T-helper 22 cell (primary cell): ENCODE measurements around the gene TUBE1.

ENCODE experiments used
- DNase-seq: peaks from one replicate; pipeline ENCODE4 v3.0.0-alpha.2; 2020; ENCODE audit warnings: low read depth

Gene TUBE1

GRCh38 chr6:112033791-112034615 lies 53.3 kb downstream of the TUBE1 start:
- DNase-seq, result no peak

- no peak for DNase-seq
These were observed 54.6 kb downstream of the TUBE1 start for GRCh38 chr6:112032728-112033127.

GRCh38 chr6:112031960-112032359 lies 55.3 kb downstream of the TUBE1 start:
- DNase-seq, result no peak

DNA sequence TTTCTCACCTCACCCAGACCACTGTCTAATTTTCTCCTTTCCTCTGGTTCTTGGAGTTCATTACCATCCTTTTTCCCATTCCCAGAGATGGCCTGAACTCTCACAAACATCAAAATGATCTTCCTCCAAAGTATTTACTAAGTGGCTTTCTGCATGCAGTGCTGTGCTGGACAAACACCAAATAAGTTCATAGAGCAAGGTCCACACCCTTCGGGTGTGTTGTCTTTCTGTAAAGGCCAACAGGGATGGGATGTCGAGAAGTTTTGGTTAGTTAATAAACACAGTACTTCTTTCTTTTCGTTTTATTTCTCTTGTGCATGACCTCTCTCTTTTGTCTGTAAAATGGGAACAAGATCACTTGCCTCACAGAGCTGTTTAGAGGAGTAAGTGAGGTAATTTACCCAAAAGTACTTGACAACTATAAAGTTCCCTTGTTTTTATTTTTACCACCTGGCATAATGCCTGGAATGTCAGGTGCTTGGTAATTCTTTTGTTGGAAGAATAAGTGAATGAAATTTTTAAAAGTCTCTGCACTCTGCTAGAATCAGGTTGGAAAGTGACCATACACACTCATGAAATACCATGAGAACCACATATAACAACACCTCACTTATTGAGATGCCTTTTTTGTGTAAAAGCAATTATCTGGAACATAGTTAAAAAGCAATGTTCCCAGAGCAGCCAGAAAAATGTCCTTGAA lies 56.2 kb downstream of the TUBE1 start:
- no peak for DNase-seq

GRCh38 chr6:112030206-112030960 lies 56.9 kb downstream of the TUBE1 start:
- no peak for DNase-seq

DNA sequence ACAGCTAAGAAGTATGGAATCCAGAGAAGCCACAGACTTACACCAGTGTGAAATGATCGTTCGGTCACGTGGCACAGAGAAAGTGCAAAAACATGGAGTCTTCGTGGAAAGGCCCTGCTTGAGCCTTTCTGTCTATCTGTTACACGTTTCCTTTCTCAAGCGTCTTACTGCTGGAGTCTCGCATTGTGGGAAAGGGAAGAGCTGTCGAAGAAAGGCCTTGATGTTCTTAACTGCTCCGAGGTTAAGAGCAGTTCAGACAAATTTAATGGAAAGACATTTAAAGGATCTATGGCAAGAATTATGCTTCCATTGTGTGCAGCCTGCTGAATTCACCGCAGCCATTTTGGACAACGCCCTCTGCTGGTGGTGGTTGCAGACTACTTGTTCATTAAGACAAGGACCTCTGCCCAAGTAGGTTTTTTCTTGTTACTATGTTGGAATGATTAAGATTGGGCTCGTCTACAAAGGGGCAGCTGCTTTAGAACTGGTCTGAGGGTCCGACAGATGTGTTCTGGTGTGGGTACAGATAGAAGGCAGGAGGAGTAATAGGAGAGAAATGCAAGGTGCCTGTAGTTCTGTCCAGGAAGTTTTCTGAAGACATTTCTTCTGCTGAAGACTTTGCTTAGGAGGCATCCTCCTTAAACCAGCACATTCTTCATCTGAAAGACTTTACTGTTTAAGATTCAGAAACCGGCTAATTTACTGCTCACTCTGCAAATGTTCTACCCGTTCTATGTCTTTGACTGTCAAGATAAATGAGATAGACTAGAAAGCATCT lies 58.0 kb downstream of the TUBE1 start:
- DNase-seq, result peak; percentile 28

DNA sequence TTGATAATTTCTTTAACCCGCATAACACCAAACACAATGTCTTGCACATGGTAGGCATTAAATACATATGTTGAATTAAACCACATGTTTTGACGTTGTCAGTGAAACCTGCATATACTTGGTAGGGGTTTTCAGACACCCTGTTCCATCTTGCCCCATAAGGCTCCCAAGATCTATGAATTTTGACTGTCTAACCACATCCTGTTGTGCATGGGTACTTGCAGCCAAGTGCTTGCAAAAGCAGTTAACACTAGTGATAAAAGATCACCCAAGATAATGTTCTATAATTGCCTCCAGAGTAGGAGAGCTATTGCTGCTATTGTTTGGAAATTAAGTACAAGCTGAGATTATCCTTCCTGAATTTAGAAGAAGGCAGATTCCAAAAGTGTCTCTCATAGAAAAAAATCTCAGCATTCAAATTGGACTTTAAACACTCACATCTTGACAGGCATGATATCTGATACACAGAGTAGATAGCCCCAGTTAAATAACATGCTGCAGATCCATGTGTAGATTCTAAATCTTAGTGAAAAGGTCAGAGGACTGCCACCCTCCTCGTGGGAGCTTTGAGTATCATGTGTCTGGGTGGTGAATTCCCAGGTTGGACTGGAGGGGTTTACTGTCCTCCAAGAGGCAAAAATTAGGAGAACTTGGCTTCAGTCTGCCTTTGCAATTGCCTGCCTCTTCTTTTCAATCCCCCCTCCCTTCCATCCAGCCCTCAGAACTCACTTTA lies 59.2 kb downstream of the TUBE1 start:
- peak; percentile 32 for DNase-seq

DNA sequence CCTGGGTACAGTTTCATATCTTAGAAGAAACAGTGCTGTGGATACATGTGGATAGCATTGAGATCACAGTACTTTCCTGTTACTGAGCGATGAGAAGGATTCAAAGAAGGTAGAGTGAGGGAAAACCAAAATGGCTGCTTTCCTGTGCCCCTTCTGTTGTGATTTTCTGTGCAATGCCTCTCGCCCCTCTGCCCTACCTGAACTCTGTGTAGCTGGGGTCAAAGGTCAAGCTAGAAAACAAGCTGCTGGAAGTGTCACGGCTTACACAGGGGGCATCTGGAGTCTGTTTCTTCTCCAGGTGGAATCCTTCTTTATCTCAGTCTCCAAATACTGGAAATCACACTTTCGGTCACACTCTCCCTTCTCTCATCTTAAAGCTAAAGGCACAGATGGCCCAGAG lies 60.3 kb downstream of the TUBE1 start:
- DNase-seq, result no peak

DNA sequence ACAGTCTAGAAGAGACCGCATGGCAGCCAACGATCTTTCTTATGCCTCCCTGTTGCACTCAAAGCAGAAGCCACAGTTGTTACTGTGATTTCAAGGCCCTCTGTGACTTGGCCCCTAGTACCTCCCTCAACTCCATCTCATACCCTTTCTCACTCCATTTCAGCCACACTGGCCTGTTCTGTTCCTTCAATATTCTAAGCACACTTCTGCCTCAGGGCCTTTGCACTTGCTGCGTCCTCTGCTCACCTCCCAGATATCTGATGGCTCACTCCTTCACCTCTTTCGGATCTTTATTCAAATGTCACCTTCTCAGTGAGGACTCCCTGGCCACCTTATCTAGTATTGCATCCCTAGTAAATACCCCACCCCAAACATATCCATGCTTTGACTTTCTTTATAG lies 62.8 kb downstream of the TUBE1 start:
- DNase-seq, result no peak

- DNase-seq, result no peak
These were observed 64.5 kb downstream of the TUBE1 start for GRCh38 chr6:112022749-112023148.

DNA sequence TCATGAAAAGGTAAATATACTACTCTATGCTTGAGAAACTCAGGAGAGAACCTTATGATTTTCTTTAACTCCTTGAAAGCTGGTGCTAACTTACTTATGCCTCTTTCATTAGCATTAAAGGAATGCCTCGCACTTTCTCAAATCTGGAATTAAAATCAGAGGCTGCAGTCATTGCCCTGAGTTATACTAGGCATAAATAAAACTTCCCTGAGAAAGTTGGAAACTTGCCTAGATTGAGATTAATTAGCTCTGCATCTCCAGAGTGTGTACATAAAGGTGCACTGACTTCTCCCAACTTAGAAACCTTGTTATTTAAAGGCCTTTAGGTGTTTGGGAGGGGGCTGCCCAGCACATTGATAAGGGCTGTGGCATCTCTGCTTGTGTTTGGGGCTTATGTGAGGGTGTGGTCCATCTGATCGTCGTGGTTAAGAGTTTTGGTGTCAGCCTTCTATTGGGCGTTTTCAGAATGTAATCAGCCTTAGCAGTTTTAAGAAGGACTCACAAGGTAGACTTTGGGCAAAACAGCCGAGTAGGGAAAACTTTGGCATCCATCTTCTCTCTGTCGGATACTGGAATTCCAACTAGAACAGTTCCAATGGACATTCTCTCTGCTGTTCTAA lies 65.5 kb downstream of the TUBE1 start:
- DNase-seq, result no peak
